D721Med (cell line): ENCODE results near the gene SMYD2.

Source experiments
- DNase-seq: peaks from one replicate; pipeline ENCODE4 v3.0.0; 2011; ENCODE audit warnings: low spot score; ENCODE audit not compliant: insufficient read length
- FAIRE-seq: peaks from 2 replicates; lab custom pipeline; 2011; peaks lifted over from hg19 to GRCh38; lab: Jason Lieb, UNC
- CTCF ChIP-seq: IDR thresholded peaks from 2 replicates; pipeline ENCODE4 v1.5.1; 2012; ENCODE audit warnings: mild to moderate bottlenecking, control low read depth; ENCODE audit not compliant: insufficient read depth; ENCODE audit errors: missing control alignments

Gene SMYD2

DNA sequence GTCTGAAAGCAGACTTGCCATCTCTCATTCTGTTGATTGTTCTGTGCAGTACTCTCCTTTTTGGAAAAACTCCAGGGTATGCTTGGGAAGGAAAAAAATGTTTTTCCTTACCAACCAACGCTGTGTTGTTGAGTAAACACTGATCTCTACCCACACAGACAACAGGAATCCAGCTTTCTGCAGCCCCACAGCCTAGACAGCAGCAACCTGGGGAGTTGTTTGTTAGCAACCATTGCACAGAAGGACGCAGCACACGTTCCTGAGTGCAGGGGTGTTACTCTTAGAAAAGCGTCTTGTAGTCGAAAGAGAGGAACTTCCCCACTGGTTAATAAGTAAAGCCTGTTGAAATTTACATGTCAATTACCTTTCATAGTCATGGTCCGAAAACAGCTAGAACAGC, 56.6 kb downstream of the SMYD2 start:
- TF ChIP-seq CTCF = no peak
- DNase-seq = no peak
- no peak for FAIRE-seq

GRCh38 chr1:214338212-214338611, 57.3 kb downstream of the SMYD2 start:
- no peak for DNase-seq
- FAIRE-seq = no peak
- no peak for TF ChIP-seq CTCF

- DNase-seq (no peak), FAIRE-seq (no peak)
Observed at GRCh38 chr1:214341459-214341858, 60.5 kb downstream of the SMYD2 start.

GRCh38 chr1:214341932-214342331, 61.0 kb downstream of the SMYD2 start:
- DNase-seq = no peak
- TF ChIP-seq CTCF = no peak
- no peak for FAIRE-seq

More at GRCh38 chr1:214341459-214341858, 60.5 kb downstream of the SMYD2 start:
- TF ChIP-seq CTCF = no peak

DNA sequence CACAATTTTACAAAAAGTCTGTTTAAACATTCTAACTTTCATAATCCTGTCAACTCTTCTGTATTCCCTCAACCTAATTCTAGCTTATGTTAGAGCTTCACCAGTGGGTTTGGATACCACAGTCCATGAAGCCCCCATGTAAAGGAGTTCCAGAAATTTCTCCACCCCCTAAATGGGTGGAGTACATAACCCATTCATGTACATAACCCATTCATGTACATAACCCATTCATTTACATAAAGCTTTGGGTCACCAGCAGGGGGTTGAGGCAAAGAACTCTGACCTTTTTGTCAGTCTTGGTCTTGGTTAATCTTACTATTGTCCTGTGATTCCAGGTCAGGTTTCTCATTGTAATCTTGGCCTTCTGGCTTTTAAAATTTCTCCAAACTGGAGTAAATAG, 61.6 kb downstream of the SMYD2 start:
- no peak for TF ChIP-seq CTCF
- DNase-seq (no peak), FAIRE-seq (no peak)

DNA sequence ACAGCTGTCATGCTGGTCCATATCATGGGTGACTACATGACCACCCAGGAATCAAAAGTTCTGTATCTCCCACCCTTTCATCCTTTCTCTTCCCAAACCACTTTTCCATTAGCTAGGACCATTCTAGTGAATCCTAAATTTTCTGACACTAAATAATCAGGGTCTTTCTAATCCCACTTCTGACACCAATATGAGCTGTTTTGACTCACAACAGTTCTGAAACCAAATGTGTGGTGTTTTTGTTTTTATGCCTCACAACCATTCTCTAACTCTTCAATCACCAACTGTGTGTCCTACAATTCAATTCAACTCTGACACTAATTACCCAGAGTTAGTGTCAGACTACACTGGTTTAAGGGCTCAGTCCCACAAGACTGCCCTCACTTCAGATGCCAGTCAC, 63.9 kb downstream of the SMYD2 start:
- FAIRE-seq (no peak), DNase-seq (no peak)
- TF ChIP-seq CTCF = no peak

- DNase-seq (no peak), FAIRE-seq (no peak)
- no peak for TF ChIP-seq CTCF
Observed at GRCh38 chr1:214349008-214349407, 68.0 kb downstream of the SMYD2 start.
